Activated T-cell treated with anti-CD3 and anti-CD28 coated beads for 48 hours (primary cell): ENCODE measurements around the gene UNKL.
"Not testable (repeated sequence)": the region's sequence is repeated elsewhere in the genome, so short reads cannot be mapped to it uniquely, and the experiment has no call there.

Experiments used
- DNase-seq: peaks from one replicate; pipeline ENCODE4 v3.0.0-alpha.2; 2020; ENCODE audit warnings: low read depth

UNKL gene

DNA sequence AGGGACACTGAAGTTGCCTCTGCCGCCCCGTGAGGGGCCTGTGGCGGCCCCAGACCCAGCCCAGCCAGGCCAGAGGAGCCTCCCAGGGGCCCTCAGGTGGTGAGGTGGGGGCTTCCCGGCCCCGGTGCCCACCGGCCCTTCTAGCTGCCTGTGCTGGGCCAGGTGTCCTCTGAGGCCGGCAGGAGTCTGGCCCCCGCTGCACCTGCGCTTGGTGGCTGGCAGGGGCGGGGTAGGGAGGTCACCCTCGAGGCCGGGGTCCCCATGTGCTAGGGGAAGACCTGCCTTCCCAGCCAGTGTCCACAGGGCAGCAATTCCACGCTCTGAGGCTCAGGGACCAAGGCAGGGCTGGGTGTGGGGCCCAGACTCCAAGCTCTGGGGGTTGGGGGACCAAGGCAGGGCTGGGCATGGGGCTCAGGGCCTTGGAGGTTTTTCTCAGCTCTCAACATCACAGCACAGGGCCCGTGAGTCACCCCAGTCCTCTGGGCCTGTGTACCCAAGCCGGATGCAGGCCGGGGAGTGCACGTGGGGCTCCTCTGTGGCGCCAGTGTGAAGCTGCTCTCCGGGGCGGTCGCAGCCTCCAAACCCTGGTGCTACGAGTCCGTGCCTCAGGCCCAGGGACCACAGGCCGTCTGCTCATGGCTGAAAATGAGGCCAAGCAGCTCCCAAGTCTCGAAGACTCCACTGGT is 31.2 kb upstream of the UNKL start:
- DNase-seq: no peak

DNA sequence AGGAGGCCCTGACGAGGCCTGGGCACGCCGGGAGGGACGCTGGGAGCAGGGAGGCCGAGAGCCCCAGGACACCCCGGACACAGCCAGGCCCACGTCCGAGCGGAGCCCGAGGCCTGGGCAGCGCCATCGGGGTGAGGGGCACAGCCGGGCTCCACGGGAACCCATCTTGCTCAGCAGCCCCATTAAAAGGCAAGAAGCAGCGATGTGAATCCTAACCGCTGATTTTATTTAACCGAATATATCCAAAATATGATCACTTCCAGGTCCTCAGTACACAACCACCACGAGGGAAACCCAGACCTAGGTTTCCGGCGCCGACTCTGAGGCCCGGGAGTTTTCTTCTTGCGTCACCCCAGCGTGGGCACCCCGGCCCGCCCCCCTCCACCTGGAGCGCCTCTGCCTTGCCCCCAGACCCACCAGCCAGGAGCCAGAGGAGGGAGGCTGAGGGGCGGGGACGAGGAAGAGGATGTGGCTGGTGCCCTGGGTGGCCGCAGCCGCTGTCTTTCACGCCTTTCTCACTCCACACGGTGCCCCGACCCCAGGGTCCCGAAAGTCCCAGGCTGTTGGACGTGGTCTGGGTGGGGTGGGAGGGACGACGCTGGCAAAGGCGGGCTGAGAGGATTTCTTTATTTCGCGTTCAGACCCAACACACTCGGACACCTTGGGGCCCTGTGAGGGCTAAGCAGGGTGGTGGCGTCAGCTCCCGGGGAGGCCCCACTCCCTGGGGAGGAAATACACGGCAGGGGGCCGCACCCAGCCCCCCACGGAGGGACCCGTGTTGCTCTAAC is 30.4 kb upstream of the UNKL start:
- no peak for DNase-seq

DNA sequence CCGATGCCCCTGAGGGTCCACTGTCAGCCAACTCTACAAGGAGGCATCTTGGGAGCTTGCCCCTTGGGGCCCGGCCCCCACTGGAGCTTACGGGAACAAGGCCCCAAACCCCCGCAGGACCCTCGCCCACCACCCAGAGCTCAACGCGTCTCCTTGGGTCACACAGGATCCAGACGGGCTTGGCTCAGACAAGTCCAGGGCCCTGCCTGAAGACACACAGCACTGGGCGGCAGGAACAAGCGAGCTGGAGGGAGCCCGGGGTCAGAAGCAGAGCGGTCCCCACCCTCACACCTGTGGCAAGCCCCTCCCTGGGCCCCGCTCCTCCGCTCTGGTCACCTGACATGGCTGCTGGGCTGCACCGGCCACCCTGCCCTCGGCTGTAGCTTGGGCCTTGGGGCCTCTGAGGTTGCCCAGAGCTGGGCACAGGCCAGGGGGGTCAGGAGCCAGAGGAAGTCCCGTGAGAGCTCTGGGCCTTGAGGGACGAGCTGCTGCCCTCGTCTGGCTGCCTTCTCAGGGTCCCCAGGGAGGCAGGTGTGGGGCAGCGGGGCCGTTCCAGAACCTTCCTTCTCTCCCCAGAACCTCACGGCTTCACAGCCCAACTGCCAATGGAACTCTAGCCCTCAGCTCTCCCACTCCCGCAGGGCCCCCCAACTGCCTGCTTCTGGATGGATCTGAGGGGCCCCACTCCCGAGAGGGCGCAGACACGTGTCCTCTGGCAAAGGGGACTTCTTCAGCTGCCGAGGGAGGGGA is 29.7 kb upstream of the UNKL start, which contains the start of gene CCDC154:
CCDC154 (minus strand) TSS at position 577 of the 750 bp plus-strand sequence; CDS start at position 343, 234 bp downstream.
- DNase-seq: no peak

DNA sequence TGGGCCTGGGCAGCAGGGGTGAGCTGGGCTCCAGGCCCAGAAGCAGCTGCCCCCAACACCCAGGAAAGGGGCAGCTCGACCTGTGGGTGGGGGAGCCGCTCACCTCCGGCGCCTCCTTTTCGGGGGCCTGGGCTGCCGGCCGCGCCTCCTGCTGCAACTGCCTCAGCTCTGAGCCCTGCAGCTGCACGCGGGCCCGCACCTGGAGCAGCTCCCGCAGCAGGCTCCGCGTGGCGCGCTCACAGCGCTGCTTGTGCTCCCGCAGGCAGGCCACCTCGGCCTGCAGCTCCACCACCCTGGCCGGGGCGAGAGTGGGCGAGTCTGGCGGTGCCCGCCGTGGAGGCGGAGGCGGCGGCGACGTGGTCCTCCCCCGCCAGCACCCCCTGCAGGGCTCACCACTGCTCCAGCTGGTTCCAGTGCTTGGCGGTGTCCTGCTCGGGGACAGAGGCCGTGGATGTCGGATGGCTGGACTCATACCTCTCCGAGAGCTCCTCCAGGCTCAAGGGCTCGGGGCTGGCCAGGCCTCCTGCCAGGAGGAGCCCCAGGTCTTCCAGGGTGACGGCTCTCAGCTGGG is 29.0 kb upstream of the UNKL start:
- DNase-seq: no peak

DNA sequence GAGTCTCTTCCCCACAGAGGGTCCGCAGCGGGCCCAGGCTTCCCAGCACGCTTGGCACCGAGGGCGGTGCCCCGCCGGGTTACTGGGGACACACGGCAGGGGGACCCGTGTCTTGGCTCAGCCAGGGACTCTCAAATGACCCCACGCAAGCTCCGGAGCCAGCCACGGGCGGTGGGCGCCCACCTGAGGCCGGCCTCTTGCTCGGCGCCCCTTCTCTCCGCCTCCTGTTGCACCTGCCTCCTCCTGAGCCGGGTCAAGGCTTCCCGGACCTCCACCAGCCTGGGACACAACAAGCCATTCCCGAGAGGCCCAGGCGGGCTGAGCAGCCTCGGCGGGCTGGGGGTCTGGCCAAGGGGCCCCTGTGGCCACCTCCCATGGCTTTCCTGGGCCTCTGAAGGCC is 28.2 kb upstream of the UNKL start:
- no peak for DNase-seq

DNA sequence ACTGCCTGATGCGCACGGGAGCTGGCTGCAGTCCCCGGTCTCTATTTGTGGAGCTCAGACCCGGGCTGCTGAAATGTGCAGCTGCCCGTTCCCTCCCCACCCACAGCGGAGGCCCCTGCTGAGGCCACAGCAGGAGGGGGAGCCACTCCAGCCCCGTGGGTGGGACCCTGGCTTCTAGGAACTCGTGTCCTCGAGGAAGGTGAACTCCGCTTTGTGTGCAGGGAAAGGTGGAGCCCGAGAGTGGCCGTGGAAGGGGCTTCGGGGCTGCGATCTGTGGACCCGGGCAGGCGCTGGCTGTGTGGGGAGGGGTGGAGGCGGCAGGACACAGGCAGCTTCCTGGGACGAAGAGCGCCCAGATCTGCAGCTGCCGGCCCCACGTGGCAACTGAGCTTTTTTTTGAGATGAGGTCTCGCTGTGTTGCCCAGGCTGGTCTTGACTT is 26.9 kb upstream of the UNKL start:
- DNase-seq: no peak

DNA sequence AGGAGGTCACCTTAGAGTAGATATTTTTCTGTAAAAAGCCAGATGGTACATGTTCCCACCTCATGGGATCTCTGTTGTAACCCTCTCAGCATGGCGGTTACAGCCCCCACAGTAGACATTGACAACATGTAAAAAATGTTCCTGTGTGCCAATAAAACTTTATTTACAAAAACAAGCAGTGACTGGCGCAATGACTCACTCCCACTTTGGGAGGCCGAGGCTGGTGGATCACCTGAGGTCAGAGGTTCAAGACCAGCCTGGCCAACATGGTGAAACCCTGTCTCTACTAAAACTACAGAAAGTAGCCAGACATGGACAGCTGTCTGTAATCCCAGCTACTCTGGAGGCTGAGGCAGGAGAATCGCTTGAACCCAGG is 25.2 kb upstream of the UNKL start:
- DNase-seq: not testable (repeated sequence)

DNA sequence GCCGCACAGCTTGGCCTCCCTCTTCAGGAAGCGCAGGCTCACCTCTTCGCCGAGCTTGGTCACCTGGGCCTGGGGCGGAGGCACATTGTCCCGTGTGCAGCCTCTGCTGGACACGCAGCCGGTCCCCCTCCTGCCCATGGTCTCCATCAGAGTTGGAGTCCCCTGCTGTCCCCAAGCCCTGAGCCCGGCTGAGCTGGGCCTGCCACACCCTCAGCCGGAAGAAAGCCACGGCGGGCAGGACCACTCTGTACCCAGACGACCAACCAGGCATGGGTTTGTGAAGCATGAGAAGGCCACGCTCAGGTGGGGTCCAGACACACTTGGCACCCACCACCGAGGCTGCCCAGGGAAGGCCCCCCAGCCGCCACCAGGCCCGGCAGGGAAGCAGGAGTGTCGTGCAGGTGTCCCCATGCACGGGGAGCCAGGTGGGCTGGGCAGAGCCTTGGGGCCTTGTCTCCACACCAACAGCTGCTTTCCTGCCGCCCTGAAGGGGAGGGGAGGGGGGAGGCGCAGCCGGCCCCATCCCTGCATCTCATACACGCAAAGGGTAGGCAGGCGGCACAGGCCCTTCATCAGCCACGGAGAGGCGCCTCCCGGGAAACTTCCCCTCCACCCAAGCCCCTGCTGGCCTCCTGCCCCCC is 24.7 kb upstream of the UNKL start:
- DNase-seq: no peak

DNA sequence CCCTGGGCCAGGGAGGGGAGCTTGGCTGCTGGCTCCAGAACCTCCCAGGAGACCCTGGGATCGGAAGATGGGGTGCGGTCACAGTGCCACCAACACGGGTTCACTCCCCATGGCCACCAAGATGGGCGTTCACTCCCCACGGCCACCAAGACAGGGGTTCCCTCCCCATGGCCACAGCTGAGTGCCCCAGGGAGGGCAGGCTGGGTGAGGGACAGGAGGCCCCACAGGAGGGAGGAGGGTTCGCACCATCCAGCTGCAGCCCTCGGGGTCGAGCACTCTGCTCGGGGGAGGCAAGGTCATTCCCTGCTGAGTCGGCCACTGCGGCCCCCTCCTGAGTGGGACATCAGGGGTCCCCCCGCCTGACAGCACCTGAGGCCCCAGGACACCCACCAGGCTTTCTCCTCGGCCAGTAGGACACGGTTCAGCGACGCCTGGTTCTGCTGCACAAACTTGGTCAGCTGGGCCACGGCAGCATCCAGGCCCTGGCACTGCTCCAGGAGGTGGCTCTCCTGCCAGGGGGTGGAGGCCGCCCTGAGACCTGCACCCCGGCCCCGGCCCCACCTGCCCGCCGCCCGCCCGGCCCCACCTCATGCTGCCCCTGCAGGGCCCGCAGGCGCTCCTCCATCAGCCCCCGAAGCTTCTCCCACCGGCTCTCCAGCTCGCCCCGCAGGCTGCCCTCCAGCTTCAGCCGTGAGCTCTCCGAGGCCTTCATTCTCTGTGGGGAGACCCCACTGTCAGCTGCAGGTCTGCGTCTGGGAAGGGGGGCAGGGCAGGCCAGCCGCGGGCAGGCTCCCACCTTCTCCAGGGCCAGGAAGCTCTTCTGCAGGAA is 23.9 kb upstream of the UNKL start:
- no peak for DNase-seq

DNA sequence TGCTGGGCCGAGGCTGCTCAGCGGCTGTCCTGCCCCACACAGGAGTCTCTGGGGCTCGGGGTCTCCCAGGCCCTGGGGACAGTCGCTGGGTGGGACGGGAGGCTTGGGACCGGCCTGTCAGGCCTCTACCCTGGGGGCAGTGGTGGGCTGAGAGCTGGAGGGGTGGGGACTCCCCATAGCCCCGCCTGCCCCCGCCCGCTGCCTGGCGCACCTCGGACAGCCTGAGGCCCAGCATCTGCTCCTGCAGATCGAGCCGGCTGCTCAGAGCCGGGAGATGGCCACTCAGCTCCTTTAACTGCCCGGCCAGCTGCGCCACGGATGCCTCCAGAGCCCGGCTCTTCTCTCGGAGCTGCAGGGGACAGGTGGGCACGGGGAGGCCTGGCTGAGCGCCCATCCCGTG is 23.1 kb upstream of the UNKL start:
- DNase-seq: no peak

DNA sequence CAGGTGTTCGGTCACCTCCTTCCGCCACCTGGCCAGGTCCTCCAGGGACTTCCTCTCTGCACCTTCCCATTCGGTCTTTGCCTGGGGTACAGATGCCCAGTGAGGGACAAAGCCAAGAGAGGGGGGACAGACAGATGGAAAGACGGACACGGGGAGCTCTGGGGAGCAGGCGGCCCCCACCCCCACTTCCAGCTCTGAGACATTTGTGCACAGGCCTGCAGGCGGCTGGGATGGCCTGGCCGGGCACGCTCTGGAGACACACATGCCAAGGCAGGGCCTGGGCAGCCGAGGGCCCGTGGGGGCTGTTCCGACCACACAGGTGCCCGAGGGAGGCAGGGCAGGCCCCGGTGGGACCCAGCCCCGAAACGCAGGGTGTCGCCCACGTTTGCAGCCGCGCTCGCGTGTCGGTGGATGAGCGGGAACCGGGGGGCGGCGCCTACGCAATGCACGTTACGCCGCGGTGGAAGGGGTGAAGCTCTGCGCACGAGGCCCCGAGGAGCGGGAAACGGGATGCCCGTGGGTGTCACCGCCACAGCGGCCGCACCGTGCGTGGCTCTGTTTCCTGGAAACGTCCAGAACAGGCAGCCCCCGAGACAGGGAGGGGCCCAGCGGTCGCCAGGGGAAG is 22.3 kb upstream of the UNKL start:
- no peak for DNase-seq

DNA sequence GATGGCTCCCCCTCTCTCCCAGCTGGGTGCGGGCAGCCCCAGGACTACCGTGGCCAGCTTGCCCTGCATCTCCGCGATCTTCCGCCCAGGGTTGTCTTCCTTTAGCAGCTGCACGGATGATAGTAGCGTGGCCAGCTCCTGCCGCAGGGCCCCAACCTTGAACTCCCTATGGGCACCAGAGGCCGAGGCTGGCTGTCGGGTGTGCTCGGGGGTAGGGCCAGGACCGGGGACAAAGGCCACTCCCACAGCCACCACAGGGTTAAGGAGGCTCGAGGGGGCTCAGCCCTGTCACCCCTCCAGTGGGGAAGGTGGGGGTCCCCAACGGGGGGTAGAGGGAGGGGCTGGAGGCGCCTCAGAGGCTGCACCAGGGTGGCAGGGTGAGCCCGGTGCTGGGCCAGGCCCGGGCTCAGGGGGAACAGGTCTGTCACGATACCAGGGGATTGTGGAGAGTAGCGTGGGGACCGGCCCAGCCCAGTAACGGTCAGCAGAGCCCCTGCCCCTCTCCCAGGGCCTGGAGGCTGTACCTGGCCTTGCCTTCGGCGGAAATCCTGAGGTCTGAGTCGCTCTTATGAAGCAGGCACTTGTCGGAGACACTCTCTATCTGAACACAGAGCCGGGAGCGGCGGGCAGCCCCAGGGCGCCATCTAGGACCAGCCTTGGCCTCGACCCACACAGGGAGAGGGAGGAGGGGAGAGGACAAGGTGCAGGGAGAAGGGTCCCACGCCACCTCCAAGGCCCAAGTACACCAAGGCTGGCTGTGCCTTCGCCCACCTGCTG is 21.6 kb upstream of the UNKL start:
- no peak for DNase-seq

DNA sequence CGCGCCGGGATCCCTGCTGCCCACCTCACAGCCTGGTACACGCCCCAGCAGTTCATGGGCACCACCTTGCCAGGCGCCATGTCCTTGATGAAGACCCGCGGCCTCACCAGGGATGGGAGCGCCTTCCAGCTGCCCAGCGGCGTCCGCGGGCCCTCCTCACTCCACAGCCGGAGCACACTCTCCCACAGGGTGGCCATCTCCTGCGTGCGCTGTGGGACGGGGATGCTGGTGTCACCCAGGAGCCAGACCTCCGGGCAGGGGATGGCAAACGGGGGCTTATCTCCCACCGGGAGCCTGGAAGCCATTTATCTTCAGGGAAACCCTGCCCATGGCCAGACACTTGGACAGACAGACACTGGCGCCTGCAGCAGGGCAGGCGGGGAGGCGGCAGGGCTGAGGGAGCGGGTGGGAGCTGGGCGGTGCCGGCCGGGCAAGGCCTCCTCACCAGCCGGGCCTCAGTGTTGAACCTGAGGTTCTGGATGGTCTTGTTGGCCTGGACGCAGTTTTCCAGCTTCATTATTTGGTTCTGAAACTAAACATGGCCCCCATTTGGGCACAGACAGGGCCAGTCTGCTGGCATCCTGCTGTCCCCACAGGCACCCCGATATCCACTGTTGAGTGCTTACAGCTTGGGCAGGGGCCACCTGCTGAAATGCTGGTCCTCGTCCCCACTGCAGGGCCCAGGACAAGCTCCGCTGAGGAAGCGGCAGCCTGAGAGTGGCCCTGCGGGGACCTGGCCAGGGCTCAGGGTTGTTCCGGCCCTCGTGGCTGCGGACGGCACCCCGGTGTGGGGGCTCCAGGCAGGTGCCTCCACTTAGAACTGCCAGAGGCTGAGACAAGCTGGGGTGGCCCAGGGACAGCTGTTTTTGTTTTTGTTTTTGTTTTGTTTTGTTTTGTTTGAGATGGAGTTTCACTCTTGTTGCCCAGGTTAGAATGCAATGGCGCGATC is 20.4 kb upstream of the UNKL start:
- DNase-seq: no peak

DNA sequence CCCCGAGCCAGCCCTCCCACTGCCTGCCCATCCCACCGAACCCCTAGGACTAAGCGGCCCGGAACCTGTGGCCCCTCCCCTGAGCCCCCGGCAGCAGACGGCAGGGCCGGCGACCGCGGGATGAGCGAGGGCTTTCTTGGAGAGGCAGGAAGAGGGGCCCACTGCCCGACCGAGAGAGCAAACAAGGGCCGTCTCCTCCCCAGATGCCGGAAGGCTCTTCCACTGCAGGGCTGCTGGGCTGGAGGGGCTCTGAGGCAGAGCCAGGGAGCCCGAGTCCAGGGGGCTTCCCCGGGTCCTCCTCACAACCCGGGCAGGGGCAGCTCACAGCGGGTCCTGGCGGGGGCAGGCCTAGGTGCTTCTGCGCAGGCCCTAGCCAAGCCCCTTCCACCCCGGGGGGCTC is 19.3 kb upstream of the UNKL start:
- no peak for DNase-seq

DNA sequence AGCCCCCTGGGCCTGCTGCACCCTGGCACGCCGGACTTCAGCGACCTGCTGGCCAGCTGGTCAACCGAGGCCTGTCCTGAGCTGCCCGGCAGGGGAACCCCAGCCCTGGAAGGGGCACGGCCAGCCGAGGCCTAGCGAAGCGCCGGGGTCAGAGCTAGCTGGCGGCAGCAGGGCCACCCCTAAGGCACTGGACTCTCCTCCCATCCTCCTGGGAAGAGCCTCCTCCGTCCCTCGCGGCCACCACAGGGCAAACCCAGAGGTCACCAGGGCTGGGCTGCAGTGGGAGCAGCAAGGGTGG is 18.7 kb upstream of the UNKL start:
- no peak for DNase-seq

DNA sequence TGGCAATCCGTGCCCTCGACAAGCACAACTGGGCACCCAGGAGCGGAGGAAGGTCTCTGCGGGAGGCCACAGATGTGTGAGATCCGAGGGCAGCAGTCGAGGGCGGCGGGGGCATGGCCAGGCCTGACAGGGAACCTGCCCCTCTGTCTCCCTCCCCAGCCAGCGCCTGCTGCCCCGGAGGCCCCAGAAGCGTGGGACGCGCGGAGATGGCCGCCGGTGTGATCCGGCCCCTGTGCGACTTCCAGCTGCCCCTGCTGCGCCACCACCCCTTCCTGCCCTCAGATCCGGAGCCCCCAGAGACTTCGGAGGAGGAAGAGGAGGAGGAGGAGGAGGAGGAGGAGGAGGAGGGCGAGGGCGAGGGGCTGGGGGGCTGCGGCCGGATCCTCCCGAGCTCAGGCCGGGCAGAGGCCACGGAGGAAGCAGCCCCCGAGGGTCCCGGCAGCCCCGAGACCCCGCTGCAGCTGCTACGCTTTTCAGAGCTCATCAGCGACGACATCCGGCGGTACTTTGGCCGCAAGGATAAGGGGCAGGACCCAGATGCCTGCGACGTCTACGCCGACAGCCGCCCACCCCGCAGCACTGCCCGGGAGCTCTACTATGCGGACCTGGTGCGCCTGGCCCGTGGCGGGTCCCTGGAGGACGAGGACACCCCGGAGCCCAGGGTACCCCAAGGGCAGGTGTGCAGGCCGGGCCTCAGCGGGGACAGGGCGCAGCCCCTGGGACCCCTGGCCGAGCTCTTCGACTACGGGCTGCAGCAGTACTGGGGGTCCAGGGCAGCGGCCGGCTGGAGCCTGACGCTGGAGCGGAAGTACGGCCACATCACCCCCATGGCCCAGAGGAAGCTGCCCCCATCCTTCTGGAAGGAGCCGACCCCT is 18.1 kb upstream of the UNKL start:
- DNase-seq: no peak

DNA sequence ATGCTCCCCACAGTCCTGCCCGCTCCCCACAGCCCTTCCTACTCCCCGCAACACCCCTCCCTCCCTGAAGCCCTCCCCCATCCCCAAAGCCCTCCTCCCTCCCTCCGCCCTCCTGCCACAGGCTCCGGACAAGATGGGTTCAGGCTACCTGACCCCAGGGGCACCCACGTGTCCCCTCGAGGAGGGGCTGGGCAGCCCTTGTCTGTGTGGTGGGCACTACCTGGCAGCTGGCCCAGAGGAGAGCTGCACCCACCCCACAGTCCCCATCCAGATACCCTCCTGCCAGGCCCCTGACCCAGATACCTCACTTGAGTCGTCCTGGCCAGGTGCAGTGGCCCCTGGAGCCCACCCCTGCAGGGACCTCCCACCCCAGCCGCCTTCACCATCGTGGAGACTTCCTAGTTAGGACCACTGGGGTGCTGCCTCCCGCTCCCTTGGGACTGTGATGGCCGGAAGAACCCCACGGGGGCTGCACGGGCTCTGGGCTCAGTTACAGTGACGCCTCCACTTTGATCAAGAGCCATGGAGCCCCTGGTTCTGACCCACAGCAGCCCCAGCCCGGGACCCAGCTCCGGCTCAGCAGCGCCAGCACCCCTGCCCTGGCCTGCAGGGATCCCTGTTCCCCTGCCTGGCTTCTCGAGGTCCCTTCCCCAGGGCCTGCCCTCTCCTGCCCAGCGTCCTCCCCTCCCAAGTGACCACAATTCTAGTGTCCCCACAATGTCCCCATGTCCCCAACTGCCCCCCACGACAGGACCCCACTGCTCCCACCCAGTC is 17.2 kb upstream of the UNKL start:
- DNase-seq: no peak
